GM12891 (cell line): ENCODE results near the gene NXN.

ENCODE experiments used
- POLR2A ChIP-seq: IDR thresholded peaks from 2 replicates; pipeline ENCODE4 v1.6.1; 2011; ENCODE audit warnings: low read depth, low read length, control low read depth
- POLR2AphosphoS5 ChIP-seq: IDR thresholded peaks from 2 replicates; pipeline ENCODE4 v1.6.1; 2011; ENCODE audit warnings: low read depth, low read length, control low read depth

GRCh38 chr17:1026599-1026975, 47.0 kb upstream of the NXN start:
- TF ChIP-seq POLR2A (no peak), POLR2AphosphoS5 (no peak)
